ENCODE measurements around the gene SV2A. TPM values are rescaled to one million over a fixed set of nuclear protein-coding genes. Genes with fewer than 3 reads are reported as not detected.
A peak's percentile ranks its signal among the peaks of the same experiment; 100 is the strongest.
"Not testable (repeated sequence)": the region's sequence is repeated elsewhere in the genome, so short reads cannot be mapped to it uniquely, and the experiment has no call there.

SV2A gene
- total RNA-seq, 4 donors from 2014 or later = 6.2 to 9.2 (median 7.1) TPM

DNA sequence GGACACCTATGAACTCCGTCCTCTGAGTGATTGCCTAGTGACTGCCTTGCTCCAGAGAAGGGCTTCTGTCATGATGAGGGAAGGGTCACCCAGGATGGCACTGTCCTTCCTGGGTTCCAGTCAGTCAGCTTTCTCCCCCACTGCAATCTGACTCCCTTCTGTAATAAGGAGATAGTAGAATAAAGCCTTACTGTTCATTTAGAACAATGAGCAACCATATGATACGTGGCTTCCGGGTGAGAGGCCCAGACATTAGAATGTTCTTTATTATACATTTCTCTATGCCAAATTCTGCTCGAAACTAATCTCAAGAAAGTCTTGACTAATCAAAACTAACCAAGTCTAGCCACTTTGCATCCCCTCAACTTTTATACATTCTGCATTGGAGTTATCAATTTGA, 27.6 kb upstream of the SV2A start:
- TF ChIP-seq POLR2A (IDR thresholded peaks at IDR 0.05) (no peak), EP300 (IDR thresholded peaks at IDR 0.05) (no peak), POLR2AphosphoS5 (IDR thresholded peaks at IDR 0.05) (no peak)
- TF ChIP-seq, protein P1, sequence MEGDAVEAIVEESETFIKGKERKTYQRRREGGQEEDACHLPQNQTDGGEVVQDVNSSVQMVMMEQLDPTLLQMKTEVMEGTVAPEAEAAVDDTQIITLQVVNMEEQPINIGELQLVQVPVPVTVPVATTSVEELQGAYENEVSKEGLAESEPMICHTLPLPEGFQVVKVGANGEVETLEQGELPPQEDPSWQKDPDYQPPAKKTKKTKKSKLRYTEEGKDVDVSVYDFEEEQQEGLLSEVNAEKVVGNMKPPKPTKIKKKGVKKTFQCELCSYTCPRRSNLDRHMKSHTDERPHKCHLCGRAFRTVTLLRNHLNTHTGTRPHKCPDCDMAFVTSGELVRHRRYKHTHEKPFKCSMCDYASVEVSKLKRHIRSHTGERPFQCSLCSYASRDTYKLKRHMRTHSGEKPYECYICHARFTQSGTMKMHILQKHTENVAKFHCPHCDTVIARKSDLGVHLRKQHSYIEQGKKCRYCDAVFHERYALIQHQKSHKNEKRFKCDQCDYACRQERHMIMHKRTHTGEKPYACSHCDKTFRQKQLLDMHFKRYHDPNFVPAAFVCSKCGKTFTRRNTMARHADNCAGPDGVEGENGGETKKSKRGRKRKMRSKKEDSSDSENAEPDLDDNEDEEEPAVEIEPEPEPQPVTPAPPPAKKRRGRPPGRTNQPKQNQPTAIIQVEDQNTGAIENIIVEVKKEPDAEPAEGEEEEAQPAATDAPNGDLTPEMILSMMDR (IDR thresholded peaks at IDR 0.05) = no peak
- Histone ChIP-seq H3K27ac (no peak overlapping the region), H3K4me1 (peaks cover 0 to 8% (median 0%) of the 10 kb centered on the region in 3 donors), H3K4me3 (no peak overlapping the region), H3K9me3 (no peaks in the 10 kb centered on the region), H3K36me3 (peaks cover 0 to 69% of the 10 kb centered on the region in 2 donors), H3K27me3 (no peaks in the 10 kb centered on the region)
- no peak for ATAC-seq
- WGBS, 2 donors (ENCODE audit: low coverage in 1 of 2) = 77 to 84% methylated on average over 3 of the region's 4 CpGs

DNA sequence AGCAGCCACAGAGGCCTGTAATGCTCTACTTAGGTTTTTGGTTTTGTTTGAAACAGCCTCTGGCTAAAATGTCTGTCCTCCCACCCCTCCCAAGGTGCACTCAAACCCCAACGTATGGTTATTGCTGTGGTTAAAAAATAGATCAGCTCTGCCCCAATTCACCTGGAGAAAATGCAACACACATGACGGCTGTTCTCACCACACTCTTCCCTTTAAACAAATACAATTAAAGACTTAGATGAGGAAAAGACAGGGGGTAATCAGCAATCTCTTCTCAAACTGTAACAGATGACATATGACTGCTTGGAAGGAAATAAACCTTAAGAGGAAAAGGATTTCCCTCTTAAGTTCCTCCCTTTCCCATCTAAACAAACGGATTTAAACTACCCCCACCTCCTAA, 25.2 kb upstream of the SV2A start:
- no peak overlapping the region for H3K4me3 ChIP-seq

DNA sequence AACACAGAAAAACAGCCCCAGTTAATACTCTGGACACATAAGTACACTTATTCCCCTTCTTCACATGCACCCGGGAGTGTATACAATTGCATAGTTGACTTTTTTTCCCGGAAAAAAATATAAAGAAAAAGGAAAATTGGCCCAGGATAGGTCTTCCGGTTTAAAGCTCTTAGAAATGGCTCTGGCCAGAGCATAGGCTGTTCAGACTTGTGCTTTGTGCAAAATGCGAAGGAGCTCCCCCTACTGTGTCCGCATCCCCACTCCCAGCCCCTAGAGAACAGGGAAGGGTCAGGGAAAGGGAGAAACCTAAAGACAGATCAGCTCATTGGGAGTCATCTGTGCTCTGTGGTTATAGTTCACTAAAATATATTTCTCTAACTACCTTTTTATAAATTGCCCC, 24.6 kb upstream of the SV2A start:
- H3K4me1 ChIP-seq = peaks cover 3 to 36% (median 8%) of the 10 kb centered on the region in 3 donors
- H3K4me3 ChIP-seq = no peak overlapping the region
- peak overlapping the region in 2 of 4 donors; percentile 37 to 51 for H3K27ac ChIP-seq
- H3K27me3 ChIP-seq = no peaks in the 10 kb centered on the region
- WGBS, 2 donors (ENCODE audit: low coverage in 1 of 2) = 6 to 13% methylated on average over 3 to 5 of the region's 5 CpGs
- TF ChIP-seq POLR2A (IDR thresholded peaks at IDR 0.05) (no peak), POLR2AphosphoS5 (IDR thresholded peaks at IDR 0.05) (no peak), EP300 (IDR thresholded peaks at IDR 0.05) (no peak)
- TF ChIP-seq, protein P1 (IDR thresholded peaks at IDR 0.05) = peak in 1 of 4 experiments; percentile 57
- peaks cover 0 to 39% of the 10 kb centered on the region in 2 donors for H3K36me3 ChIP-seq
- no peak for ATAC-seq
- no peaks in the 10 kb centered on the region for H3K9me3 ChIP-seq

More for the DNA sequence above, 25.2 kb upstream of the SV2A start:
- TF ChIP-seq POLR2A (IDR thresholded peaks at IDR 0.05) (no peak), POLR2AphosphoS5 (IDR thresholded peaks at IDR 0.05) (no peak), EP300 (IDR thresholded peaks at IDR 0.05) (no peak)
- TF ChIP-seq, protein P1 (IDR thresholded peaks at IDR 0.05) = no peak
- H3K27ac ChIP-seq = peak overlapping the region in 3 of 4 donors; percentile 37 to 53 (median 51)
- H3K4me1 ChIP-seq = peaks cover 3 to 29% (median 7%) of the 10 kb centered on the region in 3 donors
- H3K9me3 ChIP-seq = no peaks in the 10 kb centered on the region
- no peak for ATAC-seq
- WGBS, 2 donors (ENCODE audit: low coverage in 1 of 2) = 31 to 44% methylated on average over 2 to 3 of the region's 3 CpGs
- H3K27me3 ChIP-seq = no peaks in the 10 kb centered on the region
- H3K36me3 ChIP-seq = peaks cover 0 to 46% of the 10 kb centered on the region in 2 donors

DNA sequence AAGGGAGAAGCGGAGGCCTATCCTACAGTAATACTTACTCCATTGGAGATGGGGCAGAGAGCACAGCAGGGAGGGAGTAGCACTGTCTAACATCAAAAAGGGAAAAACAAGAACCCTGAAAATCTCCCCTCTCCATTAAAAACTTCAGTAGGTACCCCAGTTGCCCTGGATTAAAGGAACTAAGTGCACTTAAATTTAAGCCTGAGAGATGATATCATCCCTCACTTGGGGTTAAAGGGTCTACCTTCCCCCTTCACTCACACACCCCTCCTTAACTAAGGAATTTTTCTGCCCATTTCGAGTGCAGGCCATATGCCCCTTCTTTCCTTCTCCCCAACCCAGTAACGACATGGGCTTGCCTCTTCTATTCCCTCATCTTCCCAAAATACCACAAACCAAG, 22.8 kb upstream of the SV2A start:
- Histone ChIP-seq H3K27me3 (no peaks in the 10 kb centered on the region), H3K36me3 (peaks cover 0 to 21% of the 10 kb centered on the region in 2 donors), H3K4me1 (peaks cover 3 to 52% (median 15%) of the 10 kb centered on the region in 3 donors), H3K9me3 (no peaks in the 10 kb centered on the region), H3K27ac (peak overlapping the region in 2 of 4 donors; percentile 81 to 87), H3K4me3 (no peak overlapping the region)
- TF ChIP-seq, protein P1 (IDR thresholded peaks at IDR 0.05) = no peak
- TF ChIP-seq EP300 (IDR thresholded peaks at IDR 0.05) (no peak), POLR2AphosphoS5 (IDR thresholded peaks at IDR 0.05) (no peak), POLR2A (IDR thresholded peaks at IDR 0.05) (no peak)
- ATAC-seq = no peak
- 94 to 100% methylated on average over 2 to 3 of the region's 3 CpGs for WGBS, 2 donors (ENCODE audit: low coverage in 1 of 2)

DNA sequence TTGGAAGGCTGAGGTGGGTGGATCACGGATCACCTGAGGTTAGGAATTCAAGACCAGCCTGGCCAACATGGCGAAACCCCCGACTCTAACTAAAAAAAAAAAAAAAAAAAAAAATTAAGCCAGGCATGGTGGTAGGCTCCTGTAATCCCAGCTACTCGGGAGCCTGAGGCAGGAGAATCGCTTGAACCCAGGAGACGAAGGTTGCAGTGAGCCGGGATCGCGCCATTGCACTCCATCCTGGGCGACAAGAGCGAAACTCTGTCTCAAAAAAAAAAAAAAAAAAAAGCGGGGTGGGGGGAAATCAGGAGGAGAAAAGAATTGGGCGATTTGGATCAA, 21.0 kb upstream of the SV2A start:
- H3K27me3 ChIP-seq, H3K9me3 ChIP-seq, H3K36me3 ChIP-seq, ATAC-seq: not testable (repeated sequence)
- 25 to 46% methylated on average over 2 to 10 of the region's 13 CpGs for WGBS, 2 donors (ENCODE audit: low coverage in 1 of 2)
- peak overlapping the region; percentile 34 to 40 for H3K4me3 ChIP-seq
- H3K4me1 ChIP-seq = peaks cover 3 to 64% (median 16%) of the 10 kb centered on the region in 3 donors
- H3K27ac ChIP-seq = peak overlapping the region; percentile 73 to 87 (median 84)

Data from gastroesophageal sphincter (tissue), 4 donors.